NCI-H82 treated with DMSO at 0.1 percent for 48 hours (cell line): Measurements from ENCODE around the gene VSIG10.

Experiments
- DNase-seq: peaks from one replicate; lab custom pipeline; 2025; ENCODE audit not compliant: unreplicated experiment; lab: John Stamatoyannopoulos, UW

VSIG10 gene

GRCh38 chr12:118061011-118061872, 42.6 kb downstream of the VSIG10 start, which contains the start of gene WSB2:
Gene WSB2, minus strand, starts transcription at chr12:118061179. Its CDS starts 131 bp downstream, at chr12:118061048.
- no peak for DNase-seq

- no peak for DNase-seq
Measured at GRCh38 chr12:118060301-118061010, 43.4 kb downstream of the VSIG10 start.

GRCh38 chr12:118059341-118060191, 44.2 kb downstream of the VSIG10 start:
- DNase-seq, result no peak

GRCh38 chr12:118058881-118059280, 44.9 kb downstream of the VSIG10 start:
- no peak for DNase-seq

GRCh38 chr12:118058227-118058626, 45.6 kb downstream of the VSIG10 start:
- DNase-seq, result no peak

GRCh38 chr12:118055865-118056773, 47.7 kb downstream of the VSIG10 start:
- no peak for DNase-seq

- DNase-seq, result no peak
Measured at GRCh38 chr12:118055144-118055557, 48.7 kb downstream of the VSIG10 start.

- no peak for DNase-seq
Measured at GRCh38 chr12:118053071-118053985, 50.5 kb downstream of the VSIG10 start.

- DNase-seq, result no peak
Measured at GRCh38 chr12:118052324-118053070, 51.3 kb downstream of the VSIG10 start.

- DNase-seq, result no peak
Measured at GRCh38 chr12:118050972-118051910, 52.6 kb downstream of the VSIG10 start.

- DNase-seq, result no peak
Measured at GRCh38 chr12:118046430-118046829, 57.4 kb downstream of the VSIG10 start.

- DNase-seq, result no peak
Measured at GRCh38 chr12:118044577-118044976, 59.2 kb downstream of the VSIG10 start.

GRCh38 chr12:118044075-118044474, 59.7 kb downstream of the VSIG10 start:
- no peak for DNase-seq

GRCh38 chr12:118042091-118042490, 61.7 kb downstream of the VSIG10 start:
- no peak for DNase-seq

GRCh38 chr12:118038137-118038536, 65.7 kb downstream of the VSIG10 start:
- DNase-seq, result no peak

GRCh38 chr12:118036672-118037411, 67.0 kb downstream of the VSIG10 start:
- no peak for DNase-seq
